Stimulated activated CD8-positive, alpha-beta memory T cell treated with anti-CD3 and anti-CD28 coated beads, Interleukin-7, amount 100 ng/mL, for 4 hours (primary cell): ENCODE measurements around the gene TASL.
"Not testable (repeated sequence)": the region's sequence is repeated elsewhere in the genome, so short reads cannot be mapped to it uniquely, and the experiment has no call there.

Experiments
- DNase-seq, 2 donors: peaks; one replicate each; pipeline ENCODE4 v3.0.0-alpha.2; 2020; ENCODE audit warnings: low read depth in 2 of 2

TASL gene, protein sequence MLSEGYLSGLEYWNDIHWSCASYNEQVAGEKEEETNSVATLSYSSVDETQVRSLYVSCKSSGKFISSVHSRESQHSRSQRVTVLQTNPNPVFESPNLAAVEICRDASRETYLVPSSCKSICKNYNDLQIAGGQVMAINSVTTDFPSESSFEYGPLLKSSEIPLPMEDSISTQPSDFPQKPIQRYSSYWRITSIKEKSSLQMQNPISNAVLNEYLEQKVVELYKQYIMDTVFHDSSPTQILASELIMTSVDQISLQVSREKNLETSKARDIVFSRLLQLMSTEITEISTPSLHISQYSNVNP

GRCh38 chrX:30577362-30577991, at the start of gene TASL:
TSS of gene TASL (minus strand) at chrX:30577766. CDS start at chrX:30560355, 17,411 bp downstream.
- DNase-seq = peak; percentile 0 to 12

GRCh38 chrX:30626402-30626801, 48.8 kb upstream of the TASL start:
- no peak for DNase-seq

GRCh38 chrX:30622361-30622760, 44.8 kb upstream of the TASL start:
- DNase-seq = no peak

GRCh38 chrX:30620980-30621618, 43.5 kb upstream of the TASL start:
- no peak for DNase-seq

- no peak for DNase-seq
These were observed 42.6 kb upstream of the TASL start for GRCh38 chrX:30620125-30620524.

DNA sequence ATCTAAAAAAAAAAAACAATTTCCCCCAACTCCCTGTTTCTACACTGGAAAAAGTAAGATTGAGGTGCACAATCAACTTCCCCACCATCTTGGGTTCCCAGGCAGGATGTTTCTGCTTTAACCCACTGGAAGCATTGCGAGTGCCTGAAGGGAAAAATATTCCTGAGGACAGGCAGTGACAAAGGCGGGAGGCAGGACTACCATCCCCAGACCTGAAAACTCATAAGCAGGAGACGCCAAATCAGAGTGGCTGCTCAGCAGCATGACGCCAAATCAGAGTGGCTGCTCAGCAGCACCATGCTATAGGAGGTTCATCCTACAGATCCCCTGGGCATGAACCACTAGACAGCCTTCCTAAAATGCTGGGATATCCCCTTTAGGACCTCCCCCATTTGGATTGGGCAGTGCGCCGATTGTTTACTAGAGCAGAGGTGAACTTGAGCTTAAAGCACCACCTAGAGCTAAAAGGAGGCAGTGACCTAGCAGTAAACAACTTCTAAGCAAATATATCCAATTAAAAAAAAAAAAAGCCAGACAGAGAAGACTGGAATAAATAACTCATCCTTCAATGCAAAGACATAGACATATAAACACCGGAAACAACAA, 40.7 kb upstream of the TASL start:
- DNase-seq = no peak

DNA sequence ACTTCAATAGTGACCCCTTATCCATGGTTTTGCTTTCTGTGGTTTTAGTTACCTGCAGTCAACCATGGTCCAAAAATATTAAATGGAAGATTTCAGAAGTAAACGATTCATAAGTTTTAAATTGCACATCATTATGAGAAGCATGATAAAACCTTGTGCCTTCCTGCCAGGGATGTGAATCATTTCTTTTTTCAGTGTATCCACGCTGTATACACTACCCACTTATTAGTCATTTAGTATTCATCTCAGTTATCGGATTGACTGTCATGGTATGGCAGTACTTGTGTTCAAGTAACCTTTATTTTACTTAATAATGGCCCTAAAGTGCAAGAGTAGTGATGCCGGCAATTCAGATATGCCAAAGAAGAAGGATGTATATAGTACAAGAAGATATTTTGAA, 37.7 kb upstream of the TASL start:
- DNase-seq = no peak

DNA sequence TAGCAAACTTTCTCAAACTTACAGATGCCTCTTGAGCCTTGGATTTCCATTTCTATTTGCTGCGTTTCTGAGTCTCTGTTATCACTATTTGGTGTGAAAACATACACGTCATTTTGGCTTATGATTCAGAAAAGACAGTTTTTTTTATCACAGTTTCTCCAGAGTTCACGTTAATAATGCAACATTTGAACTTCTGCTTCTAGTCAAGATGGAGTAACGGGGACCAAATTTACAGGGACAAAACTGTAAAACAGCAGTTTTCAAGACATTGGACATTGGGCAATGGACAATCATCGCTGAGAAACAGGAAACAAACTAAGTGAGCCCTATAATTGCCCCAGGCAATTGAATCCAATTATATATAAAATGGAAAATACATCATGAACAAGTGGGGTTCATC, 36.2 kb upstream of the TASL start:
- no peak for DNase-seq

GRCh38 chrX:30612250-30612655, 34.7 kb upstream of the TASL start:
- DNase-seq = no peak

- DNase-seq = no peak
These were observed 32.5 kb upstream of the TASL start for GRCh38 chrX:30610026-30610425.

GRCh38 chrX:30607155-30607554, 29.6 kb upstream of the TASL start:
- no peak for DNase-seq

- not testable (repeated sequence) for DNase-seq
These were observed 23.0 kb upstream of the TASL start for GRCh38 chrX:30600269-30601176.

- DNase-seq = no peak
These were observed 19.8 kb upstream of the TASL start for GRCh38 chrX:30597216-30598012.

DNA sequence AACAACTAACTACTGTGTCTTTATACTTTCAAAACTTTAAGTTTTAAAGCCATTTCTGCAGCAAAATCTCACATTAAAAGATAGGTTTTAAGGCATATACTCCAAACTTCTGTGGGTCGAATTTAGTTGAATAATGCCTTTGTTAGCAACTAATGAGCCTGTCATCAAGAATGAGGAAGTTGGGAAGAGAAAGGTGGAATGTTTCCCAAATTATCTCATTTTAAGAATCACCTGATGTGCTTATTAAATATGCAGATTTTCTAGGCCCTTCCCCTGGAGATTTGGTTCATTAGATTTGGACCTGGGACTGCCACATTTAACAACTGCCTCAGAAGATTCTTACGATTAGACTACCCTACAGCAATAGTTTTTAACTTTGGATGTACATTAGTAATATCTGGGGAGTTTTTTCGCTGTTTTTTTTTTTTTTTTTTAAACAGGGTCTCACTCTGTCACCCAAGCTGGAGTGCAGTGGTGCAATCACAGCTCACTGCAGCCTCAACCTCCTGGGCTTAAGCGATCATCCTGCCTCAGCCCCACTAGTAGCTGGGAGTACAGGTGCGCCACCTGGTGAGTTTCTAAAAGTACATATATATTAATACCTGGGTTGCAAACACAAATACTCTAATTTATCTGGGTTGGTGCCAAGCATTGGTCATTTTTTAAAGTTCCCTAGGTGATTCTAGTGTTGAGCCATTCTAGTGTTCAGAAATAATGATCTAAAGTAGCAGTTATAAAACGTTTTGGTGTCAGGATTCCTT, 16.1 kb upstream of the TASL start:
- DNase-seq = no peak

GRCh38 chrX:30592831-30593230, 15.3 kb upstream of the TASL start:
- DNase-seq = no peak

DNA sequence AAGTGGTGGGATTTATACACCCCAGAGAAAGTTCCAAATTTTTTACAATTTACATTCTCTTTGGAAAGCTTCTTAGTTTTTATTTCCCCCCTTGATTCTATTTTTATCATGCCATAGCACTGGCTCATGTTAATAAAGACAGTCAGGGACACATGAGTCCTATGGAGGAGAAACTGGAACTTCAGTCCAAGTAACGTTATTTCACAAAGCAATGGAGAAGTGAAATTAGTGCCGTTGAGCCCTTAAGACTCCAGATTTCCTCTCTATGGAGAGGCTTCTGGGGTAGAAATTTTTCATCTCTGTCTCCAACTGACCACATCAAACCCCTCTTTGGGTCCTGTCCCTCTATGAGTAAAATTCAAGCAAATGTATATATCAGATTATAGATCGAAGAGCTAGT, 12.8 kb upstream of the TASL start:
- DNase-seq = no peak

- DNase-seq = no peak
These were observed 11.8 kb upstream of the TASL start for GRCh38 chrX:30589146-30589888.

DNA sequence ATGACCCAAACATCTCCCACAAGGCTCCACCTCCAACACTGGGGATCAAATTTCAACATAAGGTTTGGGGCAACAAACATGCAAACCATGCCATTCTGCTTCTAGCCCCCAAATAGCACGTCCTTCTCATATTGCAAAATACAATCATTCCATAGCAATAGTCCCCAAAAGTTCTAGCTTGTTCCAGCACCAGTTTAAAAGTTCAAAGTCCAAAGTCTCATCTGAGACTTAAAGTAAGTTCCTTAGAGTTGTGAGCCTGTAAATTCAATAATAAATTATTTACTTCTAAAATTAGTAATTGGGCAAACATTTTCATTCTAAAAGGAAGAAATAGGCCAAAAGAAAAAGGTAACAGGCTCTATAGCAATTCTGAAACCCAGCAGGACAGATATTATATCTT, 8.9 kb upstream of the TASL start:
- no peak for DNase-seq

DNA sequence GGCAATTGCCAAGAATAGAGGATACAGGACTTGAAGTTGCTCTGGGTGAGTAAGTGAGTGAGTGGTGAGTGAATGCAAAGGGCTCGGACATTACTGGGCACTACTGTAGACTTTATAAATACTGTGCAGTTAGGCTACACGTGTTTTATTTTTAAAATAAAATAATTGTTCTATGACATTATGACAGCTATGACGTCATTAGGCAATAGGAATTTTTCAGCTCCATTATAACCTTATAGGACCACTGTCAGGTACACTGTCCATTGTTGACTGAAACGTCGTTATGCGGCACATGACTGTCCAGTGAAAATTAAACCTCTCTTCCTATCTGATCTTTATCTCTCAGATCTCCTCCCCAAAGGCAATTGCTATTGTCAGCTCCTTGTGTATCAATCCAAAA, 5.1 kb upstream of the TASL start:
- DNase-seq = no peak
